ENCODE data around the gene PPM1B. TPM values are rescaled to one million over a fixed set of nuclear protein-coding genes. Genes with fewer than 3 reads are reported as not detected.
A peak's percentile ranks its signal among the peaks of the same experiment; 100 is the strongest.

PPM1B gene
- total and polyA plus RNA-seq, 2 of the 13 experiments (the other 11 are each of a cell fraction or from before 2014, with no cell fraction given), result 24.4 to 25.0 TPM

DNA sequence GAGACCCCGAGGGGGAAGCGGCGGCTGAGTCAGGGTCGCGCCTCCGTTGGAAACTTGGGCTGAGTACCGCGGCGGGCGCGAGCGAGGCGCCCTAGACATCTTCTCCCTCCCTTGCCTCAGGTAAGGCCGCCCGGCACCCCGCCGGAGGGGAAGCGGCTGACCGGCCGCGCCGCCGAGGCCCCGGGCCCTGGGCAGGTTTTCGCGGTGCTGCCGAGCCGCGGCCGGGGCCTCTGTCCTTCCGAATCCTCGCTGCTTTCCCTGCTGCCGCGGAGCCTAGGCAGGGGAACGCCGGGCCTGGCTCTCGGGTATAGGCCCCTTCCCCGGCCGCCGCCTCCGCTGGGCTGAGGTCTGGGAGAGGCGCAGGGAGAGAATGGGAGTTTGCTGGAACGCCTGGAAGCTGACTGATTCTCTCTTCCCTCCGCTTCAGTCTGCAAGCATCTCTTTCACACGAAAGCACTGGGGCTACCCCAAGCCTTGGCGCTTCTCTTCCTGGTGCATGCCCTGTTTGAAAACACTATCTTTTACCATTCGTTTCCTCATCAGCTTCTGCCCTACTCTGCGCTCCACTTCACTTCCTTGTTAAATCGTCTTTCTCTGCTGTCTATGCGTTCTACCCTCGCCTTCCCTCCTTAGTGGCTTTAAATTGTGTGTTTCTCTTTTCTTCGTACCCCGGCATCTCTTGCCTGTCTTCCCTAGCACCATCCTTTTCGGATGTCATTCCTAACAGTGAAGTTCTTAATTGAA is 652 bp downstream of the PPM1B start (continued):
- TF ChIP-seq ZSCAN31 (CRISPR knock-in tag; IDR thresholded peaks at IDR 0.05; ENCODE audit: low read depth) (no peak), HDAC1 (CRISPR knock-in tag; IDR thresholded peaks at IDR 0.05) (peak; percentile 58), ZNF235 (CRISPR knock-in tag; IDR thresholded peaks at IDR 0.05; ENCODE audit: borderline replicate concordance) (no peak), SAP130 (CRISPR knock-in tag; IDR thresholded peaks at IDR 0.05; ENCODE audit: low read depth) (peak; percentile 49; the same call in 1 of the 2 replicates), RBAK (CRISPR knock-in tag; IDR thresholded peaks at IDR 0.05) (no peak), ZNF552 (CRISPR knock-in tag; IDR thresholded peaks at IDR 0.05; ENCODE audit: borderline replicate concordance) (0 out of 2 replicates have a peak, but pooled peaks have one; percentile 1), ZNF33B (CRISPR knock-in tag; IDR thresholded peaks at IDR 0.05) (no peak), ASH2L (IDR thresholded peaks at IDR 0.05; ENCODE audit: insufficient read length, low read depth, low read length) (peak; percentile 88), ZNF720 (CRISPR knock-in tag; IDR thresholded peaks at IDR 0.05) (no peak), ZNF501 (CRISPR knock-in tag; IDR thresholded peaks at IDR 0.05) (0 out of 2 replicates have a peak, but pooled peaks have one; percentile 37), ZNF607 (CRISPR knock-in tag; IDR thresholded peaks at IDR 0.05; ENCODE audit: borderline replicate concordance) (0 out of 2 replicates have a peak, but pooled peaks have one; percentile 82), ZBTB7A (CRISPR knock-in tag; IDR thresholded peaks at IDR 0.05) (0 out of 2 replicates have a peak, but pooled peaks have one; percentile 18), ZNF30 (CRISPR knock-in tag; IDR thresholded peaks at IDR 0.05) (no peak)
- TF ChIP-seq, protein P1, sequence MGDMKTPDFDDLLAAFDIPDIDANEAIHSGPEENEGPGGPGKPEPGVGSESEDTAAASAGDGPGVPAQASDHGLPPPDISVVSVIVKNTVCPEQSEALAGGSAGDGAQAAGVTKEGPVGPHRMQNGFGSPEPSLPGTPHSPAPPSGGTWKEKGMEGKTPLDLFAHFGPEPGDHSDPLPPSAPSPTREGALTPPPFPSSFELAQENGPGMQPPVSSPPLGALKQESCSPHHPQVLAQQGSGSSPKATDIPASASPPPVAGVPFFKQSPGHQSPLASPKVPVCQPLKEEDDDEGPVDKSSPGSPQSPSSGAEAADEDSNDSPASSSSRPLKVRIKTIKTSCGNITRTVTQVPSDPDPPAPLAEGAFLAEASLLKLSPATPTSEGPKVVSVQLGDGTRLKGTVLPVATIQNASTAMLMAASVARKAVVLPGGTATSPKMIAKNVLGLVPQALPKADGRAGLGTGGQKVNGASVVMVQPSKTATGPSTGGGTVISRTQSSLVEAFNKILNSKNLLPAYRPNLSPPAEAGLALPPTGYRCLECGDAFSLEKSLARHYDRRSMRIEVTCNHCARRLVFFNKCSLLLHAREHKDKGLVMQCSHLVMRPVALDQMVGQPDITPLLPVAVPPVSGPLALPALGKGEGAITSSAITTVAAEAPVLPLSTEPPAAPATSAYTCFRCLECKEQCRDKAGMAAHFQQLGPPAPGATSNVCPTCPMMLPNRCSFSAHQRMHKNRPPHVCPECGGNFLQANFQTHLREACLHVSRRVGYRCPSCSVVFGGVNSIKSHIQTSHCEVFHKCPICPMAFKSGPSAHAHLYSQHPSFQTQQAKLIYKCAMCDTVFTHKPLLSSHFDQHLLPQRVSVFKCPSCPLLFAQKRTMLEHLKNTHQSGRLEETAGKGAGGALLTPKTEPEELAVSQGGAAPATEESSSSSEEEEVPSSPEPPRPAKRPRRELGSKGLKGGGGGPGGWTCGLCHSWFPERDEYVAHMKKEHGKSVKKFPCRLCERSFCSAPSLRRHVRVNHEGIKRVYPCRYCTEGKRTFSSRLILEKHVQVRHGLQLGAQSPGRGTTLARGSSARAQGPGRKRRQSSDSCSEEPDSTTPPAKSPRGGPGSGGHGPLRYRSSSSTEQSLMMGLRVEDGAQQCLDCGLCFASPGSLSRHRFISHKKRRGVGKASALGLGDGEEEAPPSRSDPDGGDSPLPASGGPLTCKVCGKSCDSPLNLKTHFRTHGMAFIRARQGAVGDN (CRISPR knock-in tag; IDR thresholded peaks at IDR 0.05), result peak; percentile 61; the same call in 1 of the 2 replicates
- TF ChIP-seq, protein P2, sequence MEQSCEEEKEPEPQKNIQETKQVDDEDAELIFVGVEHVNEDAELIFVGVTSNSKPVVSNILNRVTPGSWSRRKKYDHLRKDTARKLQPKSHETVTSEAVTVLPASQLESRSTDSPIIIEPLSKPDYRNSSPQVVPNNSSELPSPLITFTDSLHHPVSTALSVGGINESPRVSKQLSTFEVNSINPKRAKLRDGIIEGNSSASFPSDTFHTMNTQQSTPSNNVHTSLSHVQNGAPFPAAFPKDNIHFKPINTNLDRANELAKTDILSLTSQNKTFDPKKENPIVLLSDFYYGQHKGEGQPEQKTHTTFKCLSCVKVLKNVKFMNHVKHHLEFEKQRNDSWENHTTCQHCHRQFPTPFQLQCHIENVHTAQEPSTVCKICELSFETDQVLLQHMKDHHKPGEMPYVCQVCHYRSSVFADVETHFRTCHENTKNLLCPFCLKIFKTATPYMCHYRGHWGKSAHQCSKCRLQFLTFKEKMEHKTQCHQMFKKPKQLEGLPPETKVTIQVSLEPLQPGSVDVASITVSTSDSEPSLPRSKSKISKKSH (CRISPR knock-in tag; IDR thresholded peaks at IDR 0.05; ENCODE audit: borderline replicate concordance), result 0 out of 2 replicates have a peak, but pooled peaks have one; percentile 66
- TF ChIP-seq, protein P3, sequence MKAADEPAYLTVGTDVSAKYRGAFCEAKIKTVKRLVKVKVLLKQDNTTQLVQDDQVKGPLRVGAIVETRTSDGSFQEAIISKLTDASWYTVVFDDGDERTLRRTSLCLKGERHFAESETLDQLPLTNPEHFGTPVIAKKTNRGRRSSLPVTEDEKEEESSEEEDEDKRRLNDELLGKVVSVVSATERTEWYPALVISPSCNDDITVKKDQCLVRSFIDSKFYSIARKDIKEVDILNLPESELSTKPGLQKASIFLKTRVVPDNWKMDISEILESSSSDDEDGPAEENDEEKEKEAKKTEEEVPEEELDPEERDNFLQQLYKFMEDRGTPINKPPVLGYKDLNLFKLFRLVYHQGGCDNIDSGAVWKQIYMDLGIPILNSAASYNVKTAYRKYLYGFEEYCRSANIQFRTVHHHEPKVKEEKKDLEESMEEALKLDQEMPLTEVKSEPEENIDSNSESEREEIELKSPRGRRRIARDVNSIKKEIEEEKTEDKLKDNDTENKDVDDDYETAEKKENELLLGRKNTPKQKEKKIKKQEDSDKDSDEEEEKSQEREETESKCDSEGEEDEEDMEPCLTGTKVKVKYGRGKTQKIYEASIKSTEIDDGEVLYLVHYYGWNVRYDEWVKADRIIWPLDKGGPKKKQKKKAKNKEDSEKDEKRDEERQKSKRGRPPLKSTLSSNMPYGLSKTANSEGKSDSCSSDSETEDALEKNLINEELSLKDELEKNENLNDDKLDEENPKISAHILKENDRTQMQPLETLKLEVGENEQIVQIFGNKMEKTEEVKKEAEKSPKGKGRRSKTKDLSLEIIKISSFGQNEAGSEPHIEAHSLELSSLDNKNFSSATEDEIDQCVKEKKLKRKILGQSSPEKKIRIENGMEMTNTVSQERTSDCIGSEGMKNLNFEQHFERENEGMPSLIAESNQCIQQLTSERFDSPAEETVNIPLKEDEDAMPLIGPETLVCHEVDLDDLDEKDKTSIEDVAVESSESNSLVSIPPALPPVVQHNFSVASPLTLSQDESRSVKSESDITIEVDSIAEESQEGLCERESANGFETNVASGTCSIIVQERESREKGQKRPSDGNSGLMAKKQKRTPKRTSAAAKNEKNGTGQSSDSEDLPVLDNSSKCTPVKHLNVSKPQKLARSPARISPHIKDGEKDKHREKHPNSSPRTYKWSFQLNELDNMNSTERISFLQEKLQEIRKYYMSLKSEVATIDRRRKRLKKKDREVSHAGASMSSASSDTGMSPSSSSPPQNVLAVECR (CRISPR knock-in tag; IDR thresholded peaks at IDR 0.05; ENCODE audit: borderline replicate concordance), result peak; percentile 77
- TF ChIP-seq, protein P4, sequence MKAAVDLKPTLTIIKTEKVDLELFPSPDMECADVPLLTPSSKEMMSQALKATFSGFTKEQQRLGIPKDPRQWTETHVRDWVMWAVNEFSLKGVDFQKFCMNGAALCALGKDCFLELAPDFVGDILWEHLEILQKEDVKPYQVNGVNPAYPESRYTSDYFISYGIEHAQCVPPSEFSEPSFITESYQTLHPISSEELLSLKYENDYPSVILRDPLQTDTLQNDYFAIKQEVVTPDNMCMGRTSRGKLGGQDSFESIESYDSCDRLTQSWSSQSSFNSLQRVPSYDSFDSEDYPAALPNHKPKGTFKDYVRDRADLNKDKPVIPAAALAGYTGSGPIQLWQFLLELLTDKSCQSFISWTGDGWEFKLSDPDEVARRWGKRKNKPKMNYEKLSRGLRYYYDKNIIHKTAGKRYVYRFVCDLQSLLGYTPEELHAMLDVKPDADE (CRISPR knock-in tag; IDR thresholded peaks at IDR 0.05), result 0 out of 2 replicates have a peak, but pooled peaks have one; percentile 36
